Measurements from ENCODE around the gene LDLRAD1.

- TF ChIP-seq CTCF (optimal IDR thresholded peaks at IDR 0.05 in 1 of 3, IDR thresholded peaks at IDR 0.05 in 1 of 3, conservative IDR thresholded peaks at IDR 0.05 in 1 of 3; ENCODE audit: extremely low read depth in 1 of 3, insufficient read depth in 2 of 3, low read length in 3 of 3): no peak
- no peak for TF ChIP-seq EZH2 (IDR thresholded peaks at IDR 0.05; ENCODE audit: low read length)
Observed at GRCh38 chr1:54002544-54003248, 15.3 kb downstream of the LDLRAD1 start.

Data from keratinocyte (primary cell).